Right ventricle myocardium inferior (tissue), 1 donor: ENCODE measurements around the gene MIER2. TPM values are rescaled to one million over a fixed set of nuclear protein-coding genes. Genes with fewer than 3 reads are reported as not detected.
A peak's percentile ranks its signal among the peaks of the same experiment; 100 is the strongest.

Experiments used
- ATAC-seq: fragments of 200-7000 bp; cut with Tn5 transposase; one replicate; pipeline ENCODE4 v1.9.1; 2020; ENCODE audit warnings: mild to moderate bottlenecking, moderate library complexity
- DNase-seq: peaks from one replicate; pipeline ENCODE4 v3.0.0; 2021; ENCODE audit errors: missing footprints
- intact Hi-C: fragments of 100-400 bp; cut with DNase I; formaldehyde crosslinking; loops from one replicate; pipeline ENCODE4 v1.11.0; 2022
- total RNA-seq: library from RNA; stranded (reverse); fragmentation: NEBNext Ultra II Directional; extraction: Animal tissue kit (Norgen Biotek cat#: 25700); gene quantifications from one replicate; pipeline ENCODE4 v1.2.1, GENCODE V29; 2021
- donor health status: DM: no; HTN: yes; CAD: no; lungs with severe emphysema.

MIER2 gene
- total RNA-seq, 1 donor from 2014 or later = 16.3 TPM

DNA sequence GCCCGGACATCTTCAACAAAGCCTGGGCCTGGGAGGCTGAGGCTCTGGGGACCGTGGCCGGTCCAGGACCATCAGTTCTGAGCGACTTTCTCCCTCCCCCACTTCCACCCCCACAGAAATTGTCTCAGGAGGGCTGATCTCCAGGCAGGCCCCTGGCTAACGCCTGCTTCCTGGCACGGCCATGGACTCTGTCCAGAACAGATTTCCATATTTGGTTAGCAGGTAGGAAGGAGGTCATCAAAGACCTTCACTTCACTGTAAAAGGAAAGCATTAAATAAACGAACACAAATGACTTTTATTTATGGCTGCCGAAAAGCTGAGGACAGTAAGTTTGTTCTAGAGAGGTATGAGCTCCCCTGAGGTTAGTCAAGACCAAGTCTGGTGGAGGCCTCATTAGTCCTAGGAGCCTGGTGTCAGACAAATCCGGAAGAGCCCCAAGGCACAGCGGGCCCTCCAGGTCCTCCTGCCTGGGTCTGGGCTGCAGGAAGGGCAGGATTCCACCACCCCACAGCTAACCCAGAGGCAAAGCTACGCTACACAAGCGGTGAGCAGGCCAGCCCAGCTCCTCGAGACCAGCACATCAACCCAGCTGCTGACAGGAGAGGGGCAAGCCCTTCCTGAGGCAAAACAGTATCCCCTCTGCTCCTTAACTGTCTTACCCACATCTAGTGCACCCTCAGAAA is 48.8 kb downstream of the MIER2 start:
- ATAC-seq = no peak
- DNase-seq = no peak
- intact Hi-C loops = no loop called here

- intact Hi-C loops = no loop called here
- no peak for DNase-seq
- ATAC-seq = peak; percentile 54
Observed at GRCh38 chr19:294946-295686, 49.5 kb downstream of the MIER2 start.

- intact Hi-C loops = no loop called here
- no peak for ATAC-seq
- no peak for DNase-seq
Observed at GRCh38 chr19:294341-294945, 50.2 kb downstream of the MIER2 start.

DNA sequence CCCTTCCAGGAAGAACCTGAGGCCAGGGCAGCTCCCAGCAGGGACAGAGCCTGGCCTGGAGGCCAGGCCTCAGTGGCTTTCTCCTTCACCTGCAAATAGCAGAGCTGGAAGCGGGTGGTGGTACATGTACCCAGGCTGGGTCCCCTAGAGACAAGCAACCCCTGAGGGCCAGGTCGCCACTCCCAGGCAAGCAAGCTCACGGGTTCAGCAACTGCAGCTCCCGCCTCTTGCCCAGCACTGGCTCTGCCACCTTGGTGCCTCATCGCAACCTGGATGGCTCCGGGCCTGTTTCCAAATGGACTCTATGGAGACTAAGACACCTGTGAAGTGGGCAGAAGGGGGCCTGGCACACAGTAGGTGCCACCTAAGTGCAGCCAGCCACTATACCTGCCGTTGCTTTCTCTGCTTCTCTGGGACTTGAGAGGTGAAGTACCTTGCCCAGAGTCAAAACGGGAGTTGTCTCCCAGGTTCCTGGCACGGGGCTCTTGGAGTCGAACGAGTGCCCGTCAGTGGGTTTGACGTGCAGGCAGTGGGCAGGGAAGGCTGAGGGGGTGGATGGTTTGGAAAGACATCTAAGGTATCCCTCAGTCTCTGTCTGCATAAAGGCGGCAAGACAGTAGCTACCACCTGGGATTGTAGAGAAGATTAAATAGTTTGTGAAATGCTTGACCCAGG is 51.0 kb downstream of the MIER2 start:
- ATAC-seq = no peak
- DNase-seq = no peak
- intact Hi-C loops = no loop called here

DNA sequence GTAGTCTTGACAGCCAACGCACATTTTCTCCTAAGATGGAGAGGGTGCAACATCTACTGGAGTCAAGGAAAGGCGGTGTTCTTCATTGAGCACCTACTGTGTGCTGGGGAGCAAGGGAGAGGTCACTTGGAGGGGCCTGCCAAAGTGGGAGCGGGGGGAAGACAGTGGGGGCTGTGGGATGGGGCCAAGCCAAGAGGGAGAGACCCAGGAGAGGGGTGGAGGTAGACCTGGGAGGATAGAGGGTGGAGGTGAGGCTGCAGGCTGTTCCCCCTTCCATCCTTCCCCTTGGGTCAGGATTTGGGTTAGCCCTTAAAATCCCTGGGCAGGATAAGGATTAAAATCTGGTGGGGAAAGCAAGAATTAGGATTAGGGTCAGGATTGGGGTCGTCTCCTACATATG is 51.6 kb downstream of the MIER2 start:
- no peak for DNase-seq
- intact Hi-C loops = no loop called here
- no peak for ATAC-seq

DNA sequence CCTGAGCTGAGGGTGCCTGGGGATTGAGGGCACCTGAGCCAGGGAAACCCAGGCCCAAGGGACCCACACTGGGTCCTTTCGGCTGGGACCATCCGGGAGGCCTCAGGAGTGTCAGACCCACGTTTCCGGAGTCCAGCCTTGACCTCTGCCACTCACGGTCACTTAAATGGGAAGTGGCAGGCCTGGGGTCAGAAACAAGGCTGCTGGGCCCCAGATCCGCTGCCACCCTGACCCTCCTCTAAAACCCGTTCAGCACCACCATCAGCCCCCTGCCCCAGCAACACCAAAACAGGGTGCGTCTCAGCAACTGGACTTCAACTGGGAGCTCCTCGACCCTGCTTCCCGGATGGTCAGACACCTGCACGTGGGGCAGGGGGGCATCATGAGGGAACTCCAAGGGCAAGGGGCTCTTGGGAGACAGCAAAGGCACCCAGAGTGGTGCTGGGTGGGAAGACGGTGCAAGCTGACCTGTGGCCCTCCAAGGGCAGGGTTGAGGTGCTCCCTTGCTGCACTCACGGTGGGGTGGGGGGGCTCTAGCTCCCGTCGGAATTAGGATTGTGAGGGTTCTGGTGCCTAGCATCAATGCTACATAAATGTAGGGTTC is 52.2 kb downstream of the MIER2 start:
- intact Hi-C loops = no loop called here
- ATAC-seq (no peak), DNase-seq (no peak)

DNA sequence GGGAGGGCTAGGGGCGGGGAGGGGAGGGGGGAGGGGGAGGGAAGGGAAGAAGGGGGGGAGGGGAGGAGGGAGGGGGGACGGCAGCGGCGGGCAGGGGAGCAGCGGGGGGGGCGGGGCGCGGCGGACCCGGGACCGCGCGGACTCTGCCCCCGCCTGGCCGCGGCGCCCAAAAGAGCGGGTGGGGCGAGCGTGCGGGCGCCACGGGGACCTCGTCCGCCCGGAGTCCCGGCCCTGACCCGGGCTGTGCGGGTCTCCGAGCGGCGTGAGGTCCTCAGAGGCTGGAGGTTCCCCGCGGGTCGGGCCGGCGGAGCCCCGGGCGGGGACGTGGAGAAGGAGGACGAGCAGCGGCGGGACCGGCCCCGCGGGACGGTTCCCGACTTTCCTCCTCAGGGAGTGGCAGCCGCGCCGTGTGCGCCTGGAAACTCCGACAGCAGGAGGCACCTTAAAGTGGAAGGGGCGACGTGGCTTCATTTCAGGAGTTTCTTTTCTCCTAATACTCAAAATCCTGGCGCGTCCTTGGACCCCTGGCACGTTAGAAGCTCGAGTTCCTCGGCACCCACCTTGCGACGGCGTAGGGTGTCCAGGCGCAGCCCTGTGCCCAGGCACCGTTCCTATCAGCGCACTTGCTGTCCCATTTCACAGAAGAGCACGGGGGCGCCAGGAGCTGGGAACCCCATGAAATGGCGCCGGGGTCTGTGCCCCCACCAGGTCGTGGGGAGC is 52.9 kb downstream of the MIER2 start:
- ATAC-seq (no peak), DNase-seq (no peak)
- intact Hi-C loops = no loop called here

- DNase-seq (no peak), ATAC-seq (no peak)
- intact Hi-C loops = no loop called here
Observed at GRCh38 chr19:291006-291521, 53.5 kb downstream of the MIER2 start, which contains the start of gene PLPP2. Gene PLPP2 (minus strand): TSS chr19:291403. CDS start chr19:291336, 67 bp downstream.

DNA sequence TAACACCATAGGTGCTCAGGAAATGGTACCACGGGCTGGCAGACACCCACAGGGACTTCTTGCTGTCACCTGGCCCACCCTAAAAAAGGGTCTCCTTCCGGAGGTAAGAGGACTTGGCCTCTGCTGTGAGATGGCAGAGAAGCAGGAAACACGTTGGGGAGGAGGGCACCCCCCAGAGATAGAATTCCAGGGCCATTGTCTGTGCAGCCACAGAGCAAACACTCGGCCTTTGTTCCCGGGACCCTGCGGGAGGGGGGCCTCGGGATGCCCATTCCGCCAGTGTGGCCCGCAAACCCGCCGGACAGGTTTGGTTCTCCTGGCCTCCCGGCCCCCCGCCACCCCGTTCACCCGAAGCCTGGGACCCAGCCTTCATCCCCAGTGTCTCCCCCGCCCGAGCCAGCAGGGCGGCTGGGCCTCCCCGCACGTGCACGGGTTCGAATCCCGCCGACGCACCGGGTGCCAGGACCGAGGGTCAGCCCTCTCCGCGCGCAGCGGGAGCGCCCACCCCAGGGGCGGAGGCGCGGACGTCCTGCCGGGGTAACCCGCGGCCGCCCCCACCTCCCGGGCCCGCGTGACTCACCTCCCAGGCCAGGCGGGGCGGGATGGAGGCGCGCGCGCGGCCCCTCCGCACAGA is 54.1 kb downstream of the MIER2 start:
- no peak for ATAC-seq
- DNase-seq = peak; percentile 59
- intact Hi-C loops = no loop called here

DNA sequence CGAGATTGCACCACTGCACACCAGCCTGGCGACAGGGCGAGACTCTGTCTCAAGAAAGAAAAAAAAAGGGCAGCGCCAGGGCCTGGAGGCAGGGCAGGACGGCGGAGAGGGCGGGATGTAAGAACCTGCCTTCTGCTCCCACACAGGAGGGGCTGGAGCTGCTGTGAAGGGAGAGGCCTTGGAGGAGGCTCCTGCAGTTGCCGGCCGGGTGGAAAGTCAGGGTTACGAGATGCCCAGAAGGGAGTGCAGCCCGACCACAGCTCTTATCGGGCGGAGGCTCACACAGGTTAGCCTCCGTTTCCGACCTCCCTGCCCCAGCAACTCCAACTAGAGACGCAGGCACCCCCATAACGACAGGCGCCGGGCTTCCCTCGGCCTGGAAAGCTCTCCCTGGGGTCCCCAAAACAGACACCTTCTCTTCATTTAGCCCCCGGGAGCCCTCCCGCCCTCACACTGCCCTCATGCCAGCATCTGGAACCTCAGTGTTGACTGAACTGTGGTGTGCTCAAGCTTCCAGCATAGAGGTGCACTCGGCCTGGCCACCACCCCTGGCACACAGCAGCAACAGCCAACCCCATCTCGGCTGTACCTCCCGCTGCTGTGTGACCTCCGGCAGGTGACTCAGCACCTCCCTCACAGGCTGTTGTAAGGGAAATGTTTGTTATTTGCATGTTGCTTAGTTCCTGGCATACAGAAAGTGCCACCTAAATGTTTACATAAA is 54.8 kb downstream of the MIER2 start:
- intact Hi-C loops = no loop called here
- no peak for ATAC-seq
- no peak for DNase-seq

DNA sequence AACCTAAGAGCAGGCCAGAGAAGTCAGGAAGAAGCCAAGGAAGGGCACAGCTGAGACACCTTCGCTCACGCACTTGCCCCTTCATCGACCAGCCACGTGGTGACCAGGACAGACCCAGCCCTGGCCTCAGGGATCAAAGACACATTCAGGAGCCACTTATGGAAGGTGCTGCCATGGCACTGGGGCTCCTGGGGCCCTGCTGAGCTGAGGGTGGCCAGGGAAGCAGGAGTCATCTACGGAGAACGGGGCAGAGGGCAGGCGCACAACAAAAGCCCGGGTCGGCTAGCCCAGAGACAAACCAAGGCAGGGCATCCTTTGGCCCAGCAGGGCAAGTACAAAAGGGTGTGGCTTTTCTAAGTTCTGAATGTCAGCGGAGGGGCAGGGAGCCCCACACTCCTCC is 55.7 kb downstream of the MIER2 start:
- peak; percentile 66 for DNase-seq
- ATAC-seq = no peak
- intact Hi-C loops = no loop called here

GRCh38 chr19:287381-287871 is 57.2 kb downstream of the MIER2 start:
- peak; percentile 59 for DNase-seq
- peak; percentile 23 for ATAC-seq
- intact Hi-C loops = no loop called here

DNA sequence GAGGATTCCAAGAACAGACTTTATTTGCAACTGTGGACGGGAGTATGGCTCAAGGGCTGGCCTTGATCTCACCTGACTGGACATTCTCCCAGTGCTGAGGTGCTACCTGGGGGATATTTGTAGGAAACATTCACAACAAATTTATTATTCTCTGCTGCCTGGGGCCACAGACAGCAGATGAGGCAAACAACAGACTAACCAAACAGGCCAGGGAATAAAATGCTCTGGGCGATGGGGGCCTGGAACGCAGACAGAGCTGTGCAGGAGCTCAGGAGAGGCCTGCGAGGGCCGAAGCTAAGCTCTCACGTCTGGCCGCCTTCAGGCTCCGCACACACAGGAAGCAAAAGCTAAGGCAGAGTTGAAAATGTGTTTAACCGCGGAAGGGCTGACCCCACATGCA is 61.2 kb downstream of the MIER2 start:
- ATAC-seq = no peak
- no peak for DNase-seq
- intact Hi-C loops = no loop called here

- DNase-seq (no peak), ATAC-seq (no peak)
- intact Hi-C loops = no loop called here
Observed at GRCh38 chr19:282501-282900, 62.1 kb downstream of the MIER2 start.

GRCh38 chr19:281992-282391 is 62.6 kb downstream of the MIER2 start:
- ATAC-seq (no peak), DNase-seq (no peak)
- intact Hi-C loops = no loop called here

GRCh38 chr19:281156-281853 is 63.3 kb downstream of the MIER2 start:
- DNase-seq (no peak), ATAC-seq (no peak)
- intact Hi-C loops = no loop called here
